HEK293 (cell line): ENCODE data around the gene ZNF787.
A peak's percentile ranks its signal among the peaks of the same experiment; 100 is the strongest.

Source experiments
- BCL11B ChIP-seq: fragments of 450-650 bp; formaldehyde crosslinking; IDR thresholded peaks from 2 replicates; pipeline ENCODE4 v1.5.1; 2016; ENCODE audit warnings: low read depth, missing biosample characterization, missing genetic modification characterization
- FEZF1 ChIP-seq: fragments of 450-650 bp; formaldehyde crosslinking; IDR thresholded peaks from 2 replicates; pipeline ENCODE4 v1.5.1; 2016; ENCODE audit warnings: missing biosample characterization, missing genetic modification characterization
- GFI1B ChIP-seq: fragments of 450-650 bp; formaldehyde crosslinking; IDR thresholded peaks from 2 replicates; pipeline ENCODE4 v1.5.1; 2016; ENCODE audit warnings: missing biosample characterization, missing genetic modification characterization
- HOXA7 ChIP-seq: sonication (generic); formaldehyde crosslinking; IDR thresholded peaks from 2 replicates; pipeline ENCODE4 v1.8.1; 2022; ENCODE audit warnings: missing genetic modification reagents, borderline replicate concordance
- MZF1 ChIP-seq: fragments of 450-650 bp; formaldehyde crosslinking; IDR thresholded peaks from 2 replicates; pipeline ENCODE4 v1.5.1; 2017; ENCODE audit warnings: missing biosample characterization, missing genetic modification characterization, borderline replicate concordance
- OVOL3 ChIP-seq: fragments of 450-650 bp; formaldehyde crosslinking; IDR thresholded peaks from 2 replicates; pipeline ENCODE4 v1.5.1; 2016; ENCODE audit warnings: missing biosample characterization, missing genetic modification characterization
- SCRT2 ChIP-seq: fragments of 450-650 bp; formaldehyde crosslinking; IDR thresholded peaks from 2 replicates; pipeline ENCODE4 v1.5.1; 2016; ENCODE audit warnings: missing biosample characterization, missing genetic modification characterization
- ZBTB10 ChIP-seq: fragments of 450-650 bp; formaldehyde crosslinking; IDR thresholded peaks from 2 replicates; pipeline ENCODE4 v1.5.1; 2016; ENCODE audit warnings: missing biosample characterization, missing genetic modification characterization
- ZBTB26 ChIP-seq: fragments of 450-650 bp; formaldehyde crosslinking; optimal IDR thresholded peaks from 2 replicates; pipeline ENCODE3; 2016; ENCODE audit warnings: missing biosample characterization, mild to moderate bottlenecking, missing genetic modification characterization
- ZFP3 ChIP-seq: fragments of 450-650 bp; formaldehyde crosslinking; IDR thresholded peaks from 2 replicates; pipeline ENCODE4 v1.5.1; 2016; ENCODE audit warnings: low read depth, missing biosample characterization, missing genetic modification characterization
- ZIC2 ChIP-seq: fragments of 450-650 bp; formaldehyde crosslinking; IDR thresholded peaks from 2 replicates; pipeline ENCODE4 v1.5.1; 2016; ENCODE audit warnings: missing biosample characterization, missing genetic modification characterization
- ZNF184 ChIP-seq: fragments of 450-650 bp; IDR thresholded peaks from 2 replicates; pipeline ENCODE4 v1.5.1; 2018; ENCODE audit warnings: missing biosample characterization, mild to moderate bottlenecking, missing genetic modification characterization
- ZNF19 ChIP-seq: fragments of 450-650 bp; formaldehyde crosslinking; IDR thresholded peaks from 2 replicates; pipeline ENCODE4; 2016; ENCODE audit warnings: missing biosample characterization, missing genetic modification characterization, low read depth
- ZNF274 ChIP-seq, 2 experiments: fragments of 200-500 bp in 1 of 2; fragments of 450-650 bp in 1 of 2; sonication (Bioruptor generic) in 1 of 2; formaldehyde crosslinking in 1 of 2; IDR thresholded peaks; 2 replicates each; pipeline versions ENCODE4 v1.5.1 to v1.6.1; 2014 to 2016; ENCODE audit warnings: borderline replicate concordance in 1 of 2, inconsistent platforms in 1 of 2, low read length in 1 of 2, missing biosample characterization in 1 of 2, missing genetic modification characterization in 1 of 2
- ZNF426 ChIP-seq: fragments of 450-650 bp; formaldehyde crosslinking; IDR thresholded peaks from 2 replicates; pipeline ENCODE4 v1.5.1; 2017; ENCODE audit warnings: missing biosample characterization, missing genetic modification characterization, mild to moderate bottlenecking, inconsistent platforms, moderate library complexity
- ZNF501 ChIP-seq: fragments of 450-650 bp; formaldehyde crosslinking; IDR thresholded peaks from 2 replicates; pipeline ENCODE4 v1.5.1; 2016; ENCODE audit warnings: missing biosample characterization, missing genetic modification characterization
- ZNF510 ChIP-seq: fragments of 450-650 bp; formaldehyde crosslinking; IDR thresholded peaks from 2 replicates; pipeline ENCODE4 v1.5.1; 2018; ENCODE audit warnings: mild to moderate bottlenecking, missing genetic modification characterization, missing biosample characterization; ENCODE audit not compliant: insufficient replicate concordance
- ZNF664 ChIP-seq: fragments of 450-650 bp; formaldehyde crosslinking; IDR thresholded peaks from 2 replicates; pipeline ENCODE4 v1.5.1; 2016; ENCODE audit warnings: missing biosample characterization, missing genetic modification characterization
- ZNF701 ChIP-seq: fragments of 450-650 bp; formaldehyde crosslinking; IDR thresholded peaks from 2 replicates; pipeline ENCODE4 v1.5.1; 2016; ENCODE audit warnings: missing biosample characterization, missing genetic modification characterization
- ZNF747 ChIP-seq: fragments of 450-650 bp; formaldehyde crosslinking; IDR thresholded peaks from 2 replicates; pipeline ENCODE4 v1.5.1; 2016; ENCODE audit warnings: missing biosample characterization, missing genetic modification characterization
- TF ChIP-seq, protein P1 (sequence below): fragments of 450-650 bp; formaldehyde crosslinking; IDR thresholded peaks from 2 replicates; pipeline ENCODE4 v1.5.1; 2016; ENCODE audit warnings: missing biosample characterization, missing genetic modification characterization
- TF ChIP-seq, protein P2 (sequence below): fragments of 450-650 bp; formaldehyde crosslinking; IDR thresholded peaks from 2 replicates; pipeline ENCODE4 v1.5.1; 2017; ENCODE audit warnings: missing biosample characterization, mild to moderate bottlenecking, missing genetic modification characterization, moderate library complexity
- TF ChIP-seq, protein P3 (sequence below): fragments of 450-650 bp; formaldehyde crosslinking; IDR thresholded peaks from 2 replicates; pipeline ENCODE4 v1.5.1; 2016; ENCODE audit warnings: missing biosample characterization, missing genetic modification characterization
- TF ChIP-seq, protein P4 (sequence below): fragments of 450-650 bp; formaldehyde crosslinking; IDR thresholded peaks from 2 replicates; pipeline ENCODE4 v1.5.1; 2017; ENCODE audit warnings: missing biosample characterization, missing genetic modification characterization
- TF ChIP-seq, protein P5 (sequence below): fragments of 450-650 bp; formaldehyde crosslinking; IDR thresholded peaks from 2 replicates; pipeline ENCODE4 v1.5.1; 2016; ENCODE audit warnings: missing biosample characterization, missing genetic modification characterization

ZNF787 gene

DNA sequence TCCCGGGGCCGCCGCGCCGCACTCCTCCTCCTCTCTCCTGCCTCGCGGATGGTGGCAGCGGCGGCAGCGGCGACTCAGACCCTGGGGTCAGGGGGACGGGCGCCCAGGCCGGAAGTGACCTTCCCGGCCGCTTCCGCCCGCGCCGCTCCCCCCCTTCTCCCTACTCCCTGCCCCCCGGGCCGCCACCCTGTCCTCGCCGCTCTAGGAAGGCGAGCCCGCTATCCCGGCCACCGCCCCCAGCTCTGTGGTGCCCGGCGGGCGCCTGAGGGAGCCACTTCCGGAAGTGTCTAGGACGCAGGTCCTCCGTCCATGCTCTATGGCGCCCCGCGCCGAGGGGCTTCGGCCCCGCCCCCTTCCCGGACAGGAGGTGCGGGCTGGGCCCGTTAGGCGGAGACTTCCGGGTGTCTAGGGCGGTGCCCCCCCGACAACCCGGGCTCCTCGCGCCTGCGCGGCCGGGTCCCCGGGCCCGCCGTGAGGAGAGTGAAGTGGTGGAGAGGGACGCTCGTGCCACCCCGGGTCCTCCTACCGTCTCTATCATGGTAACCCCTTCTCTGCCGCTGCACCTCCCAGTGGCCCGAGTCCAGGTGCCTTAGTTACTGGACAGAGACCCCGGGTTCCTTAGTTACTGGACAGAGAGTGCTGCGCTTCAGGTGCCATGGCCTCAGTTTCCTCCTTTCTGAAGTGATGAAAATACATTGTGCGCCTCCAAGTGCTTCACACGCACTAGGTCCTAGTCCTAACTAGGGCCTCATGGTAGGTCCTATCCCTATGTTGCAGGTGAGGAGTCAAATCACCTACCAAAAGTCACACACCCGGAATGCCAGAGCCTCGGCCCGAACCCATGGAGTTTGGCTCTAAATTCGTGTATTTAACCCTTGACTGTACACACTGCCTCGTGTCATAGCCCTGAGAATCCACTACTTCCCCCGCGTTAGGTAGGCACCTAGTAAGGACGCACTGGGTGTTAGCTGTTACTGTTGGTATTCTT is at the start of gene ZNF787 (continued):
- TF ChIP-seq ZNF184 (tag by site-specific recombination) (no peak), ZNF501 (no peak), OVOL3 (peak; percentile 65; the same call in 1 of the 2 replicates), ZBTB26 (tag by site-specific recombination) (peak; percentile 54), ZNF664 (tag by site-specific recombination) (no peak), ZFP3 (tag by site-specific recombination) (no peak), ZIC2 (tag by site-specific recombination) (peak; percentile 80), ZNF701 (tag by site-specific recombination) (no peak), ZNF747 (no peak), ZNF426 (tag by site-specific recombination) (no peak), MZF1 (no peak), SCRT2 (tag by site-specific recombination) (no peak), HOXA7 (CRISPR knock-in tag) (no peak), BCL11B (tag by site-specific recombination) (peak; percentile 96), ZNF19 (no peak), FEZF1 (tag by site-specific recombination) (no peak), GFI1B (tag by site-specific recombination) (no peak), ZBTB10 (tag by site-specific recombination) (peak; percentile 91), ZNF274 (IDR thresholded peaks at IDR 0.05; ENCODE audit: low read length) (no peak), ZNF274 (tag by site-specific recombination; IDR thresholded peaks at IDR 0.05; ENCODE audit: borderline replicate concordance) (no peak), ZNF510 (tag by site-specific recombination) (no peak)
- TF ChIP-seq, protein P1, sequence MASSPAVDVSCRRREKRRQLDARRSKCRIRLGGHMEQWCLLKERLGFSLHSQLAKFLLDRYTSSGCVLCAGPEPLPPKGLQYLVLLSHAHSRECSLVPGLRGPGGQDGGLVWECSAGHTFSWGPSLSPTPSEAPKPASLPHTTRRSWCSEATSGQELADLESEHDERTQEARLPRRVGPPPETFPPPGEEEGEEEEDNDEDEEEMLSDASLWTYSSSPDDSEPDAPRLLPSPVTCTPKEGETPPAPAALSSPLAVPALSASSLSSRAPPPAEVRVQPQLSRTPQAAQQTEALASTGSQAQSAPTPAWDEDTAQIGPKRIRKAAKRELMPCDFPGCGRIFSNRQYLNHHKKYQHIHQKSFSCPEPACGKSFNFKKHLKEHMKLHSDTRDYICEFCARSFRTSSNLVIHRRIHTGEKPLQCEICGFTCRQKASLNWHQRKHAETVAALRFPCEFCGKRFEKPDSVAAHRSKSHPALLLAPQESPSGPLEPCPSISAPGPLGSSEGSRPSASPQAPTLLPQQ: peak; percentile 43; the same call in 1 of the 2 replicates
- TF ChIP-seq, protein P2, sequence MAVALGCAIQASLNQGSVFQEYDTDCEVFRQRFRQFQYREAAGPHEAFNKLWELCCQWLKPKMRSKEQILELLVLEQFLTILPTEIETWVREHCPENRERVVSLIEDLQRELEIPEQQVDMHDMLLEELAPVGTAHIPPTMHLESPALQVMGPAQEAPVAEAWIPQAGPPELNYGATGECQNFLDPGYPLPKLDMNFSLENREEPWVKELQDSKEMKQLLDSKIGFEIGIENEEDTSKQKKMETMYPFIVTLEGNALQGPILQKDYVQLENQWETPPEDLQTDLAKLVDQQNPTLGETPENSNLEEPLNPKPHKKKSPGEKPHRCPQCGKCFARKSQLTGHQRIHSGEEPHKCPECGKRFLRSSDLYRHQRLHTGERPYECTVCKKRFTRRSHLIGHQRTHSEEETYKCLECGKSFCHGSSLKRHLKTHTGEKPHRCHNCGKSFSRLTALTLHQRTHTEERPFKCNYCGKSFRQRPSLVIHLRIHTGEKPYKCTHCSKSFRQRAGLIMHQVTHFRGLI: peak; percentile 83
- TF ChIP-seq, protein P3, sequence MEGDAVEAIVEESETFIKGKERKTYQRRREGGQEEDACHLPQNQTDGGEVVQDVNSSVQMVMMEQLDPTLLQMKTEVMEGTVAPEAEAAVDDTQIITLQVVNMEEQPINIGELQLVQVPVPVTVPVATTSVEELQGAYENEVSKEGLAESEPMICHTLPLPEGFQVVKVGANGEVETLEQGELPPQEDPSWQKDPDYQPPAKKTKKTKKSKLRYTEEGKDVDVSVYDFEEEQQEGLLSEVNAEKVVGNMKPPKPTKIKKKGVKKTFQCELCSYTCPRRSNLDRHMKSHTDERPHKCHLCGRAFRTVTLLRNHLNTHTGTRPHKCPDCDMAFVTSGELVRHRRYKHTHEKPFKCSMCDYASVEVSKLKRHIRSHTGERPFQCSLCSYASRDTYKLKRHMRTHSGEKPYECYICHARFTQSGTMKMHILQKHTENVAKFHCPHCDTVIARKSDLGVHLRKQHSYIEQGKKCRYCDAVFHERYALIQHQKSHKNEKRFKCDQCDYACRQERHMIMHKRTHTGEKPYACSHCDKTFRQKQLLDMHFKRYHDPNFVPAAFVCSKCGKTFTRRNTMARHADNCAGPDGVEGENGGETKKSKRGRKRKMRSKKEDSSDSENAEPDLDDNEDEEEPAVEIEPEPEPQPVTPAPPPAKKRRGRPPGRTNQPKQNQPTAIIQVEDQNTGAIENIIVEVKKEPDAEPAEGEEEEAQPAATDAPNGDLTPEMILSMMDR (tag by site-specific recombination): 0 out of 2 replicates have a peak, but pooled peaks have one; percentile 7
- TF ChIP-seq, protein P4, sequence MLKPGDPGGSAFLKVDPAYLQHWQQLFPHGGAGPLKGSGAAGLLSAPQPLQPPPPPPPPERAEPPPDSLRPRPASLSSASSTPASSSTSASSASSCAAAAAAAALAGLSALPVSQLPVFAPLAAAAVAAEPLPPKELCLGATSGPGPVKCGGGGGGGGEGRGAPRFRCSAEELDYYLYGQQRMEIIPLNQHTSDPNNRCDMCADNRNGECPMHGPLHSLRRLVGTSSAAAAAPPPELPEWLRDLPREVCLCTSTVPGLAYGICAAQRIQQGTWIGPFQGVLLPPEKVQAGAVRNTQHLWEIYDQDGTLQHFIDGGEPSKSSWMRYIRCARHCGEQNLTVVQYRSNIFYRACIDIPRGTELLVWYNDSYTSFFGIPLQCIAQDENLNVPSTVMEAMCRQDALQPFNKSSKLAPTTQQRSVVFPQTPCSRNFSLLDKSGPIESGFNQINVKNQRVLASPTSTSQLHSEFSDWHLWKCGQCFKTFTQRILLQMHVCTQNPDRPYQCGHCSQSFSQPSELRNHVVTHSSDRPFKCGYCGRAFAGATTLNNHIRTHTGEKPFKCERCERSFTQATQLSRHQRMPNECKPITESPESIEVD (tag by site-specific recombination): no peak
- TF ChIP-seq, protein P5, sequence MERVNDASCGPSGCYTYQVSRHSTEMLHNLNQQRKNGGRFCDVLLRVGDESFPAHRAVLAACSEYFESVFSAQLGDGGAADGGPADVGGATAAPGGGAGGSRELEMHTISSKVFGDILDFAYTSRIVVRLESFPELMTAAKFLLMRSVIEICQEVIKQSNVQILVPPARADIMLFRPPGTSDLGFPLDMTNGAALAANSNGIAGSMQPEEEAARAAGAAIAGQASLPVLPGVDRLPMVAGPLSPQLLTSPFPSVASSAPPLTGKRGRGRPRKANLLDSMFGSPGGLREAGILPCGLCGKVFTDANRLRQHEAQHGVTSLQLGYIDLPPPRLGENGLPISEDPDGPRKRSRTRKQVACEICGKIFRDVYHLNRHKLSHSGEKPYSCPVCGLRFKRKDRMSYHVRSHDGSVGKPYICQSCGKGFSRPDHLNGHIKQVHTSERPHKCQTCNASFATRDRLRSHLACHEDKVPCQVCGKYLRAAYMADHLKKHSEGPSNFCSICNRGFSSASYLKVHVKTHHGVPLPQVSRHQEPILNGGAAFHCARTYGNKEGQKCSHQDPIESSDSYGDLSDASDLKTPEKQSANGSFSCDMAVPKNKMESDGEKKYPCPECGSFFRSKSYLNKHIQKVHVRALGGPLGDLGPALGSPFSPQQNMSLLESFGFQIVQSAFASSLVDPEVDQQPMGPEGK (tag by site-specific recombination): peak; percentile 100
